DND-41 (cell line): ENCODE measurements around the gene PDE8A.

Experiments
- ATAC-seq: fragments of 200-7000 bp; cut with Tn5 transposase; 3 replicates; pipeline ENCODE4 v1.9.1; 2021; ENCODE audit warnings: low read depth; ENCODE audit not compliant: insufficient read depth
- DNase-seq: peaks from one replicate; pipeline ENCODE4 v3.0.0-alpha.2; 2020
- H2AFZ ChIP-seq: 2 replicates; pipeline ENCODE4 v1.6.0; 2012; ENCODE audit warnings: low read depth, low read length
- H3K27ac ChIP-seq: 2 replicates; pipeline ENCODE4 v1.5.1; 2012; ENCODE audit warnings: low read length, inconsistent platforms
- H3K27me3 ChIP-seq: fragments of 200-600 bp; sonication (generic); 2 replicates; pipeline ENCODE4 v1.6.0; 2012; ENCODE audit warnings: low read length, mild to moderate bottlenecking, inconsistent platforms; ENCODE audit not compliant: insufficient read depth, poor library complexity
- H3K36me3 ChIP-seq: 2 replicates; pipeline ENCODE4 v1.5.1; 2012; ENCODE audit warnings: low read length, inconsistent platforms; ENCODE audit not compliant: insufficient read depth
- H3K4me1 ChIP-seq: 2 replicates; pipeline ENCODE4 v1.5.1; 2012; ENCODE audit warnings: mild to moderate bottlenecking, low read length; ENCODE audit not compliant: insufficient read depth
- H3K4me2 ChIP-seq: 2 replicates; pipeline ENCODE4 v1.6.0; 2012; ENCODE audit warnings: mild to moderate bottlenecking, moderate library complexity, low read length, inconsistent platforms; ENCODE audit not compliant: insufficient read depth
- H3K4me3 ChIP-seq, 2 experiments: fragments of 200-600 bp in 1 of 2; shearing (Covaris generic) in 1 of 2; 2 replicates each; pipeline ENCODE4 v1.5.1; 2012 to 2016; ENCODE audit warnings: inconsistent platforms in 2 of 2, low read length in 2 of 2, mild to moderate bottlenecking in 2 of 2, low read depth in 1 of 2, moderate library complexity in 1 of 2
- H3K79me2 ChIP-seq: 2 replicates; pipeline ENCODE4 v1.6.0; 2012; ENCODE audit warnings: low read length, inconsistent platforms; ENCODE audit not compliant: insufficient read depth
- H3K9ac ChIP-seq: 2 replicates; pipeline ENCODE4 v1.6.0; 2012; ENCODE audit warnings: low read depth, mild to moderate bottlenecking, inconsistent platforms, low read length, moderate library complexity
- H3K9me3 ChIP-seq: 2 replicates; pipeline ENCODE4 v1.5.1; 2012; ENCODE audit warnings: low read length, moderate library complexity, mild to moderate bottlenecking, inconsistent platforms; ENCODE audit not compliant: insufficient read depth, severe bottlenecking
- H4K20me1 ChIP-seq: 2 replicates; pipeline ENCODE4 v1.6.0; 2012; ENCODE audit warnings: low read length; ENCODE audit not compliant: insufficient read depth
- CTCF ChIP-seq: IDR thresholded peaks from 2 replicates; pipeline ENCODE4 v1.5.1; 2012; ENCODE audit warnings: borderline replicate concordance, low read length, moderate library complexity, mild to moderate bottlenecking; ENCODE audit not compliant: poor library complexity, severe bottlenecking; ENCODE audit errors: extremely low read depth
- EZH2 ChIP-seq: IDR thresholded peaks from 3 replicates; pipeline ENCODE4 v1.6.1; 2012; ENCODE audit warnings: borderline replicate concordance, low read depth, mild to moderate bottlenecking, moderate library complexity, low read length, inconsistent platforms; ENCODE audit not compliant: severe bottlenecking

PDE8A gene

GRCh38 chr15:84968301-84968700 lies 13.4 kb upstream of the PDE8A start:
- TF ChIP-seq EZH2: no peak
- TF ChIP-seq CTCF: no peak
- peaks cover 6% of the 10 kb centered on the region; the same call in 1 of the 2 replicates for H3K4me1 ChIP-seq
- H4K20me1 ChIP-seq: no peaks in the 10 kb centered on the region
- no peaks in the 10 kb centered on the region for H3K9me3 ChIP-seq
- no peaks in the 10 kb centered on the region for H3K79me2 ChIP-seq
- DNase-seq (no peak), ATAC-seq (no peak)
- H3K27ac ChIP-seq: no peak overlapping the region
- H3K4me3 ChIP-seq: no peak overlapping the region
- H3K36me3 ChIP-seq: no peaks in the 10 kb centered on the region
- no peak overlapping the region for H3K4me2 ChIP-seq
- 0 out of 2 replicates have a peak overlapping the region, but pooled peaks have one; percentile 17 for H2AFZ ChIP-seq
- H3K27me3 ChIP-seq: no peaks in the 10 kb centered on the region
- no peak overlapping the region for H3K9ac ChIP-seq

DNA sequence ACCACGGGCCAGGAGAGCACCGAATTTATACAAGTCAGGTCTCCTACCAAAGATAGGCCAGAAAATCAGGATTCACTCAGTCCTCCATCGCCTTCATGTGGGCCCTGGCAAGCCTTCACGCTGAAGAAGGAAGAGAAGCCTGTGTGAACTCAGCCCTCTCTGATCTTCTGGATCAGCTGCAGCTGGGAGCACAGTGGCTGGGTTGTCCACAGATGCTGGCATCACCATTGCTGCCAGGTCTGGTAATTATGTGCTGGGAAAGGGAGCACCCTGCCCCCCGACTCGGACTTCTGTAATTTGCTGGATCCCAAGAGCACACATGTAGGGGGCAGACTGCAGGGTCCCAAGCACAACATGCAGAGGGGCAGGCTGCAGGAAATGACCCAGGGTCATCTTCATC lies 12.4 kb upstream of the PDE8A start:
- Histone ChIP-seq H3K36me3 (no peaks in the 10 kb centered on the region), H3K27me3 (no peaks in the 10 kb centered on the region), H3K27ac (no peak overlapping the region), H3K9me3 (no peaks in the 10 kb centered on the region), H2AFZ (no peak overlapping the region), H3K4me2 (no peak overlapping the region), H3K4me1 (peaks cover 6% of the 10 kb centered on the region; the same call in 1 of the 2 replicates), H4K20me1 (no peaks in the 10 kb centered on the region), H3K4me3 (no peak overlapping the region), H3K79me2 (no peaks in the 10 kb centered on the region), H3K9ac (no peak overlapping the region)
- ATAC-seq: no peak
- DNase-seq: no peak
- TF ChIP-seq EZH2 (no peak), CTCF (no peak)

DNA sequence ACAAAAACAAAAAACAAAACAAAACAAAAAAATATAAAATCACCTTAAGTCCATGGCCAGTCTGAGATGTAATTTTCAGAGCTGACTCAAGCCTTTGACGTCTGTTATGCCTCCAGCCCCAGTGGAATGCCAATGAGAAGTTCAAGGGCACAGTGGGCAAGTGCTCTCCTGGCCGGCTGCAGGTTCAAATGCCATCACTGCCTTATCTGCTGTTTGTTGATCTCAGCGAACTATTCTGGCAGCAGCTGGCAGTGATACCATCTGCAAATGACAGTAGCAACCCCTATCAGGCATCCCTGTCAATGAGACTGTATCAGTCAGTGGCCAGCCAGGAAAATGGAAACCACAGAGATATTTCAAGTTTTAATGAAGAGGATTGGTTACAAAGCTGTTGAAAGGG lies 10.8 kb upstream of the PDE8A start:
- Histone ChIP-seq H2AFZ (no peak overlapping the region), H3K9ac (no peak overlapping the region), H3K79me2 (no peaks in the 10 kb centered on the region), H3K27me3 (no peaks in the 10 kb centered on the region), H3K4me2 (no peak overlapping the region), H3K9me3 (no peaks in the 10 kb centered on the region), H3K36me3 (no peaks in the 10 kb centered on the region), H3K27ac (no peak overlapping the region), H3K4me3 (no peak overlapping the region), H4K20me1 (no peaks in the 10 kb centered on the region), H3K4me1 (peaks cover 6% of the 10 kb centered on the region; the same call in 1 of the 2 replicates)
- ATAC-seq (no peak), DNase-seq (no peak)
- TF ChIP-seq CTCF: no peak
- no peak for TF ChIP-seq EZH2
